Thoracic aorta (tissue), 2 donors: ENCODE measurements around the gene RCOR3. TPM values are rescaled to one million over a fixed set of nuclear protein-coding genes. Genes with fewer than 3 reads are reported as not detected.

Experiments
- ATAC-seq: fragments of 150-250 bp; one replicate; pipeline ENCODE4 v1.8.0; 2017; ENCODE audit warnings: low read depth; ENCODE audit not compliant: insufficient number of reproducible peaks, low FRiP score
- DNase-seq: peaks from one replicate; pipeline ENCODE4 v3.0.0-alpha.2; 2020; ENCODE audit warnings: low spot score
- H3K27ac ChIP-seq, 2 donors: fragments of 200-600 bp; sonication (generic); 1 replicate in 1 of 2; 2 replicates in 1 of 2; pipeline ENCODE4 v1.5.1; 2016; ENCODE audit warnings: mild to moderate bottlenecking in 2 of 2, moderate library complexity in 2 of 2
- H3K27me3 ChIP-seq: fragments of 200-600 bp; sonication (generic); replicated peaks from 2 replicates; pipeline ENCODE4 v1.6.0; 2016; ENCODE audit warnings: mild to moderate bottlenecking; ENCODE audit not compliant: insufficient read depth
- H3K36me3 ChIP-seq: fragments of 200-600 bp; sonication (generic); one replicate; pipeline ENCODE4 v1.5.1; 2016
- H3K4me1 ChIP-seq, 2 donors: fragments of 200-600 bp; sonication (generic); 1 replicate in 1 of 2; 2 replicates in 1 of 2; pipeline versions ENCODE4 v1.5.1 to v1.6.0; 2016; ENCODE audit warnings: low read depth in 2 of 2, mild to moderate bottlenecking in 1 of 2; ENCODE audit not compliant: control insufficient read depth in 1 of 2
- H3K4me3 ChIP-seq: fragments of 200-600 bp; sonication (generic); 2 replicates; pipeline ENCODE4 v1.5.1; 2016; ENCODE audit warnings: mild to moderate bottlenecking
- H3K9me3 ChIP-seq: fragments of 200-600 bp; sonication (generic); 2 replicates; pipeline ENCODE4 v1.5.1; 2016
- total RNA-seq, 2 donors: library from RNA; depleted of rRNA; stranded (reverse); fragments of >200 nt; gene quantifications; one replicate each; pipeline versions ENCODE4 v1.1.0 to v1.2.3, GENCODE V29; 2016
- TF ChIP-seq, protein P1 (sequence below): fragments of 200-600 bp; sonication (generic); IDR thresholded peaks from one replicate; pipeline ENCODE4 v1.5.1; 2019; ENCODE audit warnings: antibody characterized with exemption

Gene RCOR3
- total RNA-seq, 2 donors from 2014 or later = 59.2 to 70.3 TPM

DNA sequence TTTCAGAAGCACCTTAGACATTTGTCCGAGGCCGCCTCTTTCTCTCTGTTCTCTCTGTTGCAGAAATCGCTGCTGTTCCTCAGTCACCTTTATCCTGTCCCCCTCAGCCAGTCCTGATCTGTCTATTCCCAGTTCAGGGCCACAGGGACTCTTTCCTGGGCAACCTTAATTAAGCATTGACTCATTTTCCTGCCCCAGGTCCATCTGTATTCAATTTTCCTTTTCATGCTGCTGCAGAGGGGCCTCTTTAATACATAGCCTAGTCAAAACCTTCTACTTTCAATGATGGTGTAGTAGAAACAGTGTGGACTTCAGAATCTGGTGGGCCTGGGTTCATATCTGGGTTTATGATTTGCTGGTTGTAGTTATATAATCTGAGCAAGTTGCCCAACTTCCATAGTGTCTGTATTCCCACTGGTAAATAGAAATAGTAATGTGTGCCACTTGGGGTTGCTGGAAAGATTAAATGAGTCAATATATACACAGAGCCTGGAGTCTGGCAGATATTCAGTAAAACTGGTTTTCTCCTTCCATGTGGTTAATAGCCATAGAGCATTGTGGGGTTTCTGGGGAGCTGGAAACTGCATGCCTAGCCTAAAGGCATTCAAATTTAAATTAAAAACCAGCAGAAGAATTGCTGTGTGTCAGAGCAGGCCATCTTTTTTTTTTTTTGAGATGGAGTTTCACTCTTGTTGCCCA is 72.0 kb downstream of the RCOR3 start:
- no peak overlapping the region for H3K27ac ChIP-seq
- no peak overlapping the region for H3K4me3 ChIP-seq
- TF ChIP-seq, protein P1, sequence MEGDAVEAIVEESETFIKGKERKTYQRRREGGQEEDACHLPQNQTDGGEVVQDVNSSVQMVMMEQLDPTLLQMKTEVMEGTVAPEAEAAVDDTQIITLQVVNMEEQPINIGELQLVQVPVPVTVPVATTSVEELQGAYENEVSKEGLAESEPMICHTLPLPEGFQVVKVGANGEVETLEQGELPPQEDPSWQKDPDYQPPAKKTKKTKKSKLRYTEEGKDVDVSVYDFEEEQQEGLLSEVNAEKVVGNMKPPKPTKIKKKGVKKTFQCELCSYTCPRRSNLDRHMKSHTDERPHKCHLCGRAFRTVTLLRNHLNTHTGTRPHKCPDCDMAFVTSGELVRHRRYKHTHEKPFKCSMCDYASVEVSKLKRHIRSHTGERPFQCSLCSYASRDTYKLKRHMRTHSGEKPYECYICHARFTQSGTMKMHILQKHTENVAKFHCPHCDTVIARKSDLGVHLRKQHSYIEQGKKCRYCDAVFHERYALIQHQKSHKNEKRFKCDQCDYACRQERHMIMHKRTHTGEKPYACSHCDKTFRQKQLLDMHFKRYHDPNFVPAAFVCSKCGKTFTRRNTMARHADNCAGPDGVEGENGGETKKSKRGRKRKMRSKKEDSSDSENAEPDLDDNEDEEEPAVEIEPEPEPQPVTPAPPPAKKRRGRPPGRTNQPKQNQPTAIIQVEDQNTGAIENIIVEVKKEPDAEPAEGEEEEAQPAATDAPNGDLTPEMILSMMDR = no peak
- no peak for ATAC-seq
- DNase-seq = no peak
- peaks cover 55 to 80% of the 10 kb centered on the region in 2 donors for H3K4me1 ChIP-seq
- H3K9me3 ChIP-seq = no peaks in the 10 kb centered on the region
- H3K36me3 ChIP-seq = no peaks in the 10 kb centered on the region
- H3K27me3 ChIP-seq = no peaks in the 10 kb centered on the region

DNA sequence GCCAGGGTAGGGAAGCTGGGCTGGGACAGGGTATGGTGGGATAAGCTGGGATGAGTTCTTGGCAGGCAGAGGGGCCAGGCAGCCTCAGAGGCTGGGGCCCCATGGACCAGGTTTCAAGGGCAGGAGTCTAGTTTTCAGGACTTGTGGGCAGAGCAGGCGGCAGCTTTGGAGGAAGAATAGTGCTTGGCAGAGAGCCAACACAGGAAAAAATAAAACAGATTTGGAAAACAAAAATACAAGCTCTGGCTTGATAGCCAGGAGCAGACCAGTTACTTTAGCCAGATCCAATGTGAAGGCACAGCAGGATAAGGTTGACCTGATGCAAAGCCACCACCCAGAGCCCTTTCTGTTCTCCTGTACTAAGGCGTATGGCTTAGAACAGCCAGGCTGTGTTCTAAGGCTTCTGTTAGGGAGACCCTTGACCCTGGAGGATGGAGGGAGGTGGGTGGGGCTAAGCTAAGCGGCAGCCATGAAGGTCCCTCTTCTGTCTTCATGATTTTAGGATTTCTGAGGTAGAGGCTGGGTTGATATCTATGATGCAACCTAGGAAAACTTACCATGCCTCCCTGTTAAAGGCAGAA is 73.0 kb downstream of the RCOR3 start:
- no peaks in the 10 kb centered on the region for H3K36me3 ChIP-seq
- TF ChIP-seq, protein P1 = no peak
- no peak overlapping the region for H3K27ac ChIP-seq
- no peaks in the 10 kb centered on the region for H3K27me3 ChIP-seq
- no peak overlapping the region for H3K4me3 ChIP-seq
- no peak for DNase-seq
- H3K9me3 ChIP-seq = no peaks in the 10 kb centered on the region
- H3K4me1 ChIP-seq = peaks cover 59 to 88% of the 10 kb centered on the region in 2 donors
- ATAC-seq = no peak

DNA sequence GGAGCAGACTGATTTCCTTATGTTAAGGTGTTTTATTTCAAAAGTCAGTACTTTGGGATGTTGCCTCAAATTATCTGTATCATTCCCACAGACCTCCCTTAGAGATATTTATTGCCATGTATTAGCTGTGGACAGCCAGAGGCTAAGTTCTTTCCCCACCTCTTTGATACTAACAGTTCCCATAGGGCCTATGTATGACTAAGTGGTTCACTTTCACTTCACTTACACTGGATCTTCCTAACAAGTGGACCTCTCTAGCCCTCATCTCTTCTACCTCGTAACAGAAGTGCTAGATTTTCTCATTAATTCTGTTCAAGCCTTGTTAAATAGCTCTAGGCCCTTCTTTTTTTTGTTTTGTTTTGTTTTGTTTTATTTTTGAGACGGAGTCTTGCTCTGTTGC is 73.7 kb downstream of the RCOR3 start:
- TF ChIP-seq, protein P1 = no peak
- Histone ChIP-seq H3K4me3 (no peak overlapping the region), H3K4me1 (peaks cover 59 to 92% of the 10 kb centered on the region in 2 donors), H3K36me3 (no peaks in the 10 kb centered on the region), H3K27ac (no peak overlapping the region), H3K27me3 (no peaks in the 10 kb centered on the region), H3K9me3 (no peaks in the 10 kb centered on the region)
- DNase-seq (no peak), ATAC-seq (no peak)

DNA sequence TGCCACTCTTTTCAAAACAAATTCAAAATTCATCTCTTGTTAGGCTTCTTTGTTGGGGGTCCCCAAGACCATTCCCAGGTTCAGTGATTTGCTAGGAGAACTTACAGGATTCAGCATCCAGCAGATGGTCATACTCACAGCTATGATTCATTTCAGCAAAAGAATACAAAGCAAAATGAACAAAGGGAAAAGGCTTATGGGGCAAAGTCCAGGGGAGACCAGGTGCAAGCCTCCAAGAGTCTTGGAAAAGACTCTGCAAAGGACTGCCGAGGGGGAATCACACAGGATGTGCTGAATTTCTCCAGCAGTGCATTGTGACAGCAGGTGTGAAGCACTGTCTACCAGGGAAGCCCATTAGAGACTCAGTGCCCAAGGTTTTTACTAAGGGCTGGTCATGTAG is 74.7 kb downstream of the RCOR3 start:
- Histone ChIP-seq H3K9me3 (no peaks in the 10 kb centered on the region), H3K4me1 (peaks cover 56 to 89% of the 10 kb centered on the region in 2 donors), H3K4me3 (no peak overlapping the region), H3K27ac (no peak overlapping the region), H3K36me3 (no peaks in the 10 kb centered on the region), H3K27me3 (no peaks in the 10 kb centered on the region)
- TF ChIP-seq, protein P1 = no peak
- no peak for ATAC-seq
- no peak for DNase-seq

DNA sequence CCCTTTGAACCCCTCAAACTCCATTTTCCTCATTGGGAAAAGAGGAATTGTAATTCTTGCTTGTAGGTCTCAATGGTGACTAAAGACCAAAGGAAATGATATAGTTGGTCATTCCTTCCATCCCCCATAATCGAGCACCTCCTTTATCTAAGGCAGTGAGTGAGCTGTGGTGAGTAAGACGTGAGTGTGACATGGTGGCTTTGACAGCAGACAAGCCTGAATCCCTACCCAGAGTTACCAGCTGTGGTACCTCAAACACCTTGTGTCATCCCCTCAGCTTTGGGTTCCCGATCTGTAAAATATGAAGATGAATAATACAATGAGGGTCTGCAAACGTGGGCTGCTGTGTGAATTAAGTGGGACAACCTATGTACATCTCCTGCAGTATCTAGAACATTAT is 75.8 kb downstream of the RCOR3 start:
- TF ChIP-seq, protein P1 = no peak
- H3K4me1 ChIP-seq = peaks cover 47 to 89% of the 10 kb centered on the region in 2 donors
- no peaks in the 10 kb centered on the region for H3K36me3 ChIP-seq
- no peak overlapping the region for H3K4me3 ChIP-seq
- H3K9me3 ChIP-seq = no peaks in the 10 kb centered on the region
- no peaks in the 10 kb centered on the region for H3K27me3 ChIP-seq
- DNase-seq (no peak), ATAC-seq (no peak)
- H3K27ac ChIP-seq = no peak overlapping the region
